NCI-H526 (cell line): ENCODE measurements around the gene ZNF18.

Experiments used
- DNase-seq, 2 experiments: peaks; one replicate each; lab custom pipeline; 2025; lab: John Stamatoyannopoulos, UW

The ZNF18 gene

GRCh38 chr17:11997147-11997971 is at the start of gene ZNF18:
ZNF18 (minus strand) TSS chr17:11997475; CDS start chr17:11992829, 4,646 bp downstream.
- DNase-seq, result peak; percentile 39 to 93

- no peak for DNase-seq
These were observed 49.5 kb upstream of the ZNF18 start for GRCh38 chr17:12046786-12047185.

GRCh38 chr17:12043702-12044101 is 46.4 kb upstream of the ZNF18 start:
- no peak for DNase-seq

- DNase-seq, result no peak
These were observed 44.0 kb upstream of the ZNF18 start for GRCh38 chr17:12041312-12041711.

GRCh38 chr17:12040478-12040877 is 43.2 kb upstream of the ZNF18 start:
- DNase-seq, result no peak

GRCh38 chr17:12037970-12038369 is 40.7 kb upstream of the ZNF18 start:
- no peak for DNase-seq

- no peak for DNase-seq
These were observed 38.4 kb upstream of the ZNF18 start for GRCh38 chr17:12035673-12036072.

- no peak for DNase-seq
These were observed 37.3 kb upstream of the ZNF18 start for GRCh38 chr17:12034538-12034937.

GRCh38 chr17:12028611-12029010 is 31.3 kb upstream of the ZNF18 start:
- no peak for DNase-seq

GRCh38 chr17:12027658-12028057 is 30.4 kb upstream of the ZNF18 start:
- no peak for DNase-seq

- DNase-seq, result no peak
These were observed 27.1 kb upstream of the ZNF18 start for GRCh38 chr17:12024327-12024726.

GRCh38 chr17:12022310-12022709 is 25.0 kb upstream of the ZNF18 start:
- no peak for DNase-seq

- no peak for DNase-seq
These were observed 24.4 kb upstream of the ZNF18 start for GRCh38 chr17:12021623-12022140.

- peak; percentile 4 to 79 for DNase-seq
These were observed 23.7 kb upstream of the ZNF18 start, which contains the start of gene MAP2K4 for GRCh38 chr17:12020642-12021622. MAP2K4 (plus strand) TSS chr17:12020877; CDS start chr17:12020887, 10 bp downstream.

- DNase-seq, result no peak
These were observed 10.2 kb upstream of the ZNF18 start for GRCh38 chr17:12007466-12007865.

- DNase-seq, result no peak
These were observed 2.4 kb upstream of the ZNF18 start for GRCh38 chr17:11999696-12000095.

- DNase-seq, result no peak
These were observed 628 bp upstream of the ZNF18 start for GRCh38 chr17:11997972-11998233.

GRCh38 chr17:11996722-11997146 is 541 bp downstream of the ZNF18 start:
- peak in 1 of 2 experiments; percentile 44 for DNase-seq

GRCh38 chr17:11991461-11991860 is 5.8 kb downstream of the ZNF18 start:
- DNase-seq, result no peak

- no peak for DNase-seq
These were observed 6.8 kb downstream of the ZNF18 start for GRCh38 chr17:11990363-11990983.

GRCh38 chr17:11986942-11987329 is 10.3 kb downstream of the ZNF18 start:
- peak in 1 of 2 experiments; percentile 18 for DNase-seq
